MM.1S (cell line): ENCODE results near the gene PCCA.
"Not testable (repeated sequence)": the region's sequence is repeated elsewhere in the genome, so short reads cannot be mapped to it uniquely, and the experiment has no call there.

ENCODE experiments used
- DNase-seq: peaks from one replicate; pipeline ENCODE4 v3.0.0-alpha.2; 2015
- H2AFZ ChIP-seq: fragments of 300-600 bp; sonication (generic); 2 replicates; pipeline ENCODE4 v1.6.0; 2016; ENCODE audit warnings: antibody characterized with exemption, low read length
- H3F3A ChIP-seq: fragments of 300-600 bp; sonication (generic); 2 replicates; pipeline ENCODE4 v1.6.1; 2016; ENCODE audit warnings: mild to moderate bottlenecking, antibody characterized with exemption, low read length, moderate library complexity, mixed read lengths; ENCODE audit not compliant: insufficient read depth
- H3K27ac ChIP-seq: fragments of 300-600 bp; sonication (generic); 2 replicates; pipeline ENCODE4 v1.5.1; 2016; ENCODE audit warnings: mild to moderate bottlenecking, low read length
- H3K27me3 ChIP-seq: fragments of 300-600 bp; sonication (generic); replicated peaks from 2 replicates; pipeline ENCODE4 v1.6.0; 2016; ENCODE audit warnings: low read length; ENCODE audit not compliant: insufficient read depth
- H3K36me3 ChIP-seq: fragments of 300-600 bp; sonication (generic); replicated peaks from 2 replicates; pipeline ENCODE4 v1.6.1; 2016; ENCODE audit warnings: mild to moderate bottlenecking, low read length, mixed read lengths; ENCODE audit not compliant: insufficient read depth
- H3K4me1 ChIP-seq: fragments of 300-600 bp; sonication (generic); 2 replicates; pipeline ENCODE4 v1.6.1; 2016; ENCODE audit warnings: low read length, mixed read lengths
- H3K4me2 ChIP-seq: fragments of 300-600 bp; sonication (generic); 2 replicates; pipeline ENCODE4 v1.6.0; 2016; ENCODE audit warnings: low read depth, low read length
- H3K4me3 ChIP-seq: fragments of 300-600 bp; sonication (generic); 2 replicates; pipeline ENCODE4 v1.5.1; 2016; ENCODE audit warnings: low read length, mixed read lengths
- H3K79me2 ChIP-seq: fragments of 300-600 bp; sonication (generic); 2 replicates; pipeline ENCODE4 v1.6.1; 2016; ENCODE audit warnings: mixed run types, low read length, mixed read lengths
- H3K9ac ChIP-seq: fragments of 300-600 bp; sonication (generic); 2 replicates; pipeline ENCODE4 v1.6.1; 2016; ENCODE audit warnings: low read length, mixed read lengths
- H3K9me2 ChIP-seq: fragments of 300-600 bp; sonication (generic); replicated peaks from 2 replicates; pipeline ENCODE4 v1.6.1; 2016; ENCODE audit warnings: mild to moderate bottlenecking, low read length, mixed read lengths; ENCODE audit not compliant: insufficient read depth
- H3K9me3 ChIP-seq: fragments of 300-600 bp; sonication (generic); replicated peaks from 2 replicates; pipeline ENCODE4 v1.6.1; 2016; ENCODE audit warnings: mild to moderate bottlenecking, low read length, mixed read lengths; ENCODE audit not compliant: insufficient read depth
- H4K20me1 ChIP-seq: fragments of 300-600 bp; sonication (generic); 2 replicates; pipeline ENCODE4 v1.6.1; 2016; ENCODE audit warnings: mild to moderate bottlenecking, low read length, moderate library complexity, mixed read lengths; ENCODE audit not compliant: insufficient read depth
- CTCF ChIP-seq: fragments of 300-600 bp; sonication (generic); IDR thresholded peaks from 2 replicates; pipeline ENCODE4 v1.5.1; 2016; ENCODE audit warnings: antibody characterized with exemption, low read length, mixed read lengths
- EZH2 ChIP-seq: fragments of 300-600 bp; sonication (generic); optimal IDR thresholded peaks from 2 replicates; pipeline ENCODE3; 2017; ENCODE audit warnings: low read depth, mild to moderate bottlenecking, antibody characterized with exemption, low read length, mixed read lengths
- EZH2phosphoT487 ChIP-seq: fragments of 300-600 bp; sonication (generic); IDR thresholded peaks from 2 replicates; pipeline ENCODE4 v1.6.1; 2018; ENCODE audit warnings: antibody characterized with exemption, low read length

Gene PCCA

GRCh38 chr13:100387416-100387815 lies 298.5 kb downstream of the PCCA start:
- Histone ChIP-seq H3K27me3 (no peaks in the 10 kb centered on the region), H3K9me3 (no peaks in the 10 kb centered on the region), H4K20me1 (no peaks in the 10 kb centered on the region), H3K36me3 (no peaks in the 10 kb centered on the region), H2AFZ (no peak overlapping the region), H3K4me3 (no peak overlapping the region), H3K9ac (no peak overlapping the region), H3F3A (no peaks in the 10 kb centered on the region), H3K4me1 (peaks cover under 1% of the 10 kb centered on the region; the same call in 1 of the 2 replicates), H3K9me2 (no peaks in the 10 kb centered on the region), H3K27ac (no peak overlapping the region), H3K4me2 (no peak overlapping the region), H3K79me2 (no peaks in the 10 kb centered on the region)
- DNase-seq: no peak
- TF ChIP-seq CTCF (no peak), EZH2 (no peak), EZH2phosphoT487 (no peak)

- not testable (repeated sequence) for H3F3A ChIP-seq
Measured at GRCh38 chr13:100388150-100388549, 299.3 kb downstream of the PCCA start.

GRCh38 chr13:100388923-100389322 lies 300.0 kb downstream of the PCCA start:
- H3K4me3 ChIP-seq: no peak overlapping the region
- H3K27ac ChIP-seq: no peak overlapping the region
- no peaks in the 10 kb centered on the region for H3K9me3 ChIP-seq
- TF ChIP-seq EZH2 (no peak), CTCF (no peak), EZH2phosphoT487 (no peak)
- H3K27me3 ChIP-seq: no peaks in the 10 kb centered on the region
- no peaks in the 10 kb centered on the region for H3K79me2 ChIP-seq
- no peaks in the 10 kb centered on the region for H3K9me2 ChIP-seq
- H3K9ac ChIP-seq: no peak overlapping the region
- peaks cover 11% of the 10 kb centered on the region for H3F3A ChIP-seq
- DNase-seq: no peak
- H3K4me2 ChIP-seq: no peak overlapping the region
- no peaks in the 10 kb centered on the region for H3K36me3 ChIP-seq
- H3K4me1 ChIP-seq: peaks cover 16% of the 10 kb centered on the region
- no peaks in the 10 kb centered on the region for H4K20me1 ChIP-seq
- no peak overlapping the region for H2AFZ ChIP-seq

More at GRCh38 chr13:100388150-100388549, 299.3 kb downstream of the PCCA start:
- not testable (repeated sequence) for H4K20me1 ChIP-seq, H3K27ac ChIP-seq, DNase-seq, H3K9me2 ChIP-seq, H3K4me2 ChIP-seq, H3K9me3 ChIP-seq, H2AFZ ChIP-seq, H3K4me3 ChIP-seq, H3K36me3 ChIP-seq, H3K79me2 ChIP-seq, H3K9ac ChIP-seq, H3K27me3 ChIP-seq, H3K4me1 ChIP-seq

GRCh38 chr13:100389617-100390016 lies 300.7 kb downstream of the PCCA start:
- peaks cover 18% of the 10 kb centered on the region for H3K4me1 ChIP-seq
- H3K4me2 ChIP-seq: no peak overlapping the region
- DNase-seq: no peak
- H3K9me3 ChIP-seq: no peaks in the 10 kb centered on the region
- peaks cover 14% of the 10 kb centered on the region for H3F3A ChIP-seq
- H4K20me1 ChIP-seq: no peaks in the 10 kb centered on the region
- H3K9ac ChIP-seq: no peak overlapping the region
- H3K4me3 ChIP-seq: no peak overlapping the region
- no peak overlapping the region for H2AFZ ChIP-seq
- H3K27me3 ChIP-seq: no peaks in the 10 kb centered on the region
- no peaks in the 10 kb centered on the region for H3K9me2 ChIP-seq
- no peak overlapping the region for H3K27ac ChIP-seq
- TF ChIP-seq EZH2phosphoT487: no peak
- no peak for TF ChIP-seq CTCF
- no peak for TF ChIP-seq EZH2
- no peaks in the 10 kb centered on the region for H3K79me2 ChIP-seq
- H3K36me3 ChIP-seq: no peaks in the 10 kb centered on the region
